Osteocyte (in vitro differentiated cells): ENCODE results near the gene SNTB2. TPM values are rescaled to one million over a fixed set of nuclear protein-coding genes. Genes with fewer than 3 reads are reported as not detected.

Experiments used
- DNase-seq: peaks from one replicate; pipeline ENCODE4 v3.0.0; 2021; ENCODE audit warnings: mixed read lengths; ENCODE audit not compliant: unreplicated experiment; ENCODE audit errors: extremely low spot score
- H3K27ac Mint-ChIP-seq: one replicate; pipeline ENCODE4 v1.8.0; 2021; ENCODE audit warnings: mild to moderate bottlenecking, mixed read lengths; ENCODE audit not compliant: unreplicated experiment
- H3K27me3 Mint-ChIP-seq: one replicate; pipeline ENCODE4 v1.8.0; 2021; ENCODE audit warnings: mixed read lengths; ENCODE audit not compliant: unreplicated experiment
- H3K36me3 Mint-ChIP-seq: one replicate; pipeline ENCODE4 v1.8.0; 2021; ENCODE audit warnings: mixed read lengths; ENCODE audit not compliant: unreplicated experiment
- H3K4me1 Mint-ChIP-seq: one replicate; pipeline ENCODE4 v1.8.0; 2021; ENCODE audit warnings: mixed read lengths; ENCODE audit not compliant: unreplicated experiment
- H3K4me3 Mint-ChIP-seq: one replicate; pipeline ENCODE4 v1.8.0; 2021; ENCODE audit warnings: mild to moderate bottlenecking, moderate library complexity, mixed read lengths; ENCODE audit not compliant: unreplicated experiment
- H3K9me3 Mint-ChIP-seq: one replicate; pipeline ENCODE4 v1.8.0; 2021; ENCODE audit warnings: mixed read lengths; ENCODE audit not compliant: unreplicated experiment
- CTCF ChIP-seq: fragments of 200-600 bp; sonication (generic); IDR thresholded peaks from 2 replicates; pipeline ENCODE4 v1.5.0; 2021; ENCODE audit warnings: antibody characterized with exemption, mild to moderate bottlenecking, moderate library complexity
- total RNA-seq: library from RNA; stranded (reverse); gene quantifications from 2 replicates; pipeline ENCODE4 v1.2.1, GENCODE V29; 2021

The SNTB2 gene
- total RNA-seq, 1 donor from 2014 or later, result 39.6 TPM

DNA sequence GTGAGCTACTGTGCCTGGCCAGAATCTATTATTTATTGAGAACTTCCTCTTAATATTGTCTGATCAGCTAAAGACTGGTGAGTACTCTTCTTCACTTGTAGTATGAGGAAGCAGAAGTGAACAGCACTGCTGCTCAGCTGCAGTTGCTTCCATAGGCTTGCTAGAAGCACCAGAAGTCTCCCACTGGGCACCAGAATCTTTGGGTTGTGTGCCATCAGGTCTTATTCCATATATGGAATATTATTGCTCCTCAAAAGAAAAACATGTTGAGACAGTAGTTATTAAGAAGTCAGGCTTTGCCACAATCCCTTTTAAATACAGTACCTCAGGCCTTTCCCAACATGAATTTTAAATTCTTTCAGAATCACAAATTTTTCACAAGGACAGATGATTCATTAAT lies 17.2 kb downstream of the SNTB2 start:
- Mint-ChIP-seq H3K27ac (peak overlapping the region; percentile 86), H3K36me3 (no peaks in the 10 kb centered on the region), H3K4me3 (peak overlapping the region; percentile 14), H3K4me1 (peaks cover 50% of the 10 kb centered on the region), H3K9me3 (no peaks in the 10 kb centered on the region), H3K27me3 (no peaks in the 10 kb centered on the region)
- no peak for TF ChIP-seq CTCF
- DNase-seq, result no peak

DNA sequence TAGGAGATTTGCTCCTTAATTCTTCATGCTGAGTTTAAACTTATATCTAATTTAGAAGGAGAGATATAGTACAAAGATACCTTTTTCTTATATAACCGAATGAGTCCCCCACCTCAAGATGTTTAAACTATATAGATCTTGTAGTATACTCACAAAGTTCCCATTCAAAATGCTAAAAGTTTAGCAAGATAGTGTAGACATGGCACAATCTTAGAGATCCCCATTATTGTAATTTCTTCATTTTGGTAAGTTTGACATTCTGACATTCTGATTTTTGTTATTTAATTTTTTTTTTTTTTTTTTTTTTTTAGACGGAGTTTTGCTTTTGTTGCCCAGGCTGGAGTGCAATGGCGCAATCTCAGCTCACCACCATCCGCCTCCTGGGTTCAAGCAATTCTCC lies 22.8 kb downstream of the SNTB2 start:
- H3K36me3 Mint-ChIP-seq, result no peaks in the 10 kb centered on the region
- DNase-seq, result no peak
- no peak overlapping the region for H3K27ac Mint-ChIP-seq
- no peak overlapping the region for H3K4me3 Mint-ChIP-seq
- H3K4me1 Mint-ChIP-seq, result peaks cover 16% of the 10 kb centered on the region
- TF ChIP-seq CTCF, result no peak
- no peaks in the 10 kb centered on the region for H3K9me3 Mint-ChIP-seq
- no peaks in the 10 kb centered on the region for H3K27me3 Mint-ChIP-seq

GRCh38 chr16:69217433-69217832 lies 30.5 kb downstream of the SNTB2 start:
- Mint-ChIP-seq H3K9me3 (no peaks in the 10 kb centered on the region), H3K4me3 (no peak overlapping the region), H3K27me3 (no peaks in the 10 kb centered on the region), H3K27ac (peak overlapping the region; percentile 36), H3K36me3 (no peaks in the 10 kb centered on the region), H3K4me1 (peaks cover 42% of the 10 kb centered on the region)
- TF ChIP-seq CTCF, result no peak
- DNase-seq, result no peak

GRCh38 chr16:69219279-69219678 lies 32.3 kb downstream of the SNTB2 start:
- no peak for DNase-seq

GRCh38 chr16:69223882-69224281 lies 36.9 kb downstream of the SNTB2 start:
- DNase-seq, result no peak
- H3K9me3 Mint-ChIP-seq, result no peaks in the 10 kb centered on the region
- no peaks in the 10 kb centered on the region for H3K36me3 Mint-ChIP-seq
- H3K27ac Mint-ChIP-seq, result no peak overlapping the region
- H3K4me1 Mint-ChIP-seq, result peaks cover 18% of the 10 kb centered on the region
- no peaks in the 10 kb centered on the region for H3K27me3 Mint-ChIP-seq
- H3K4me3 Mint-ChIP-seq, result no peak overlapping the region
- TF ChIP-seq CTCF, result no peak

More at GRCh38 chr16:69219279-69219678, 32.3 kb downstream of the SNTB2 start:
- Mint-ChIP-seq H3K27ac (no peak overlapping the region), H3K9me3 (no peaks in the 10 kb centered on the region), H3K4me1 (peaks cover 42% of the 10 kb centered on the region), H3K27me3 (no peaks in the 10 kb centered on the region), H3K4me3 (no peak overlapping the region), H3K36me3 (no peaks in the 10 kb centered on the region)
- TF ChIP-seq CTCF, result no peak
